Stimulated activated CD4-positive, alpha-beta T cell treated with anti-CD3 and anti-CD28 coated beads, Interleukin-1b, Interleukin-23, amount 100 ng/mL, for 48 hours (primary cell): Measurements from ENCODE around the gene NUP205.
"Not testable (repeated sequence)": the region's sequence is repeated elsewhere in the genome, so short reads cannot be mapped to it uniquely, and the experiment has no call there.

Experiments
- DNase-seq: peaks from one replicate; pipeline ENCODE4 v3.0.0-alpha.2; 2020

The NUP205 gene

DNA sequence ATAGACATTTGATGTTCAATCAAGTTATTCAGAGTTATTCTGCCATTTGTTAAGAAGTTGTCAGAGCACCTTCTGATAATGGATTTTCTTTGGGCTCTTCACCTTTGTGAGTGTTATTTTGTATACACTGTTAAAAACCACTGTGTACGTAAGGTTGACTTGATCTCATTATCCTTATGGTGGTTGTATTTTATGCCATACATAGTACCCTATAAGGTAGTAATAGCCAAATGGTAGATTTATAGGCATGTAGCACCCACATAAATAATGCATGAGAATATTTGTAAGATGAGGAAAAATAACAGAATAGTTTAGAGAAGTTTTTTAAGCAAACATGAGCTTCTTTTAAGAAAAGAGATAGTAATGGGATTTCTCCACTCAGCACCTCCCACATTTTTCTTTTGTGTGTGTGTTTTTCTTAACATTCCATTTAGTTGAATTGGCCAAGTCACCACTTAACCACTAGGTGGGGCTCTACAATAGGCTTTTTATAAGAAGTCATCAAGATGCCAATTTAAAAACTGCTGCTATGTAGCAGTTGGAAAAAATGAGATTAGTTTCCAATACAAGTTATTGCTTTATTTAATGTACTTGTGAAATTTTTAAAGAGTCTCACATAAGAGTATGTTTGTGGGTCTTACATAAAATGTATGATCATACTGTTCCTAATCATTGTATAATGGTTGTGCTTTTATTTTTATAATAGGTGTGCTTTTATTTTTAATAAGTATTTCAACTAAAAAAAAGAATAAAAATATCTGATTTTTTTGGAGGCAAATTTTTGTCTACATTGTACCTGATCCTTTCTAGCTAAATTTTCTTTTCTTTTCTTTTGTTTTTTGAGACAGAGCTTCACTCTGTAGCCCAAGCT is 63.5 kb downstream of the NUP205 start:
- DNase-seq: no peak

DNA sequence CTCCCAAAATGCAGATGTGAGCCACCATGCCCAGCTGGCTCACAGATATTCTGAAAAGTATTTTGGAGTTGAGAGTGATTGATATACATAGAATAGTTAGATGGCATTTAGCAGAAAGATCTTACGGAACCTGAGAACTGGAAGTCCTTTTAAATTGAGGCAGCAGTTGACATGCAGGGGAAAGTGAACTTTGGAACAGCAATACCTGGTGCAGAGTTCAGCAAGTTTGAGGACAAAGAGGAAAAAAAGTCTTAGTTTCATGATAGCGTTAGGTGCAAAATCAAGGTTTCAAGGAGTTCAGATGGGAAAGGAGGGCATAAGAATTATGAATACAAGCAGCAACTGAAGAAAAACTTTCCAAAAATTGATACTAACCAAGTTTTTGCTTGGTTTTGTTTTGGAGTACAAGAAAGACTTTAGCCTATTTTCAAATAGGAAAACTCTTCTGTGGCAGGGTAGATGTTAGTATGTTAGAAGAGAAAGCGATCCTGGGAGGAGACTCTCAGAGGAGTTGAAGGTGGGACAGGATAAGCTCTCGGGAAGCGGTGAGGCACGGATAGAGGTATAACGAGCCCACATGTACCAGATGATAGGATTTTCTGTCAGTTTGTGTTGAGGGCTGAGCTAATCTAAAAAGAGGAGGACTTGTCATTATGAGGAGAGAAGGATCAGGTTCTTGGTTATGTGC is 76.6 kb downstream of the NUP205 start:
- DNase-seq: no peak

DNA sequence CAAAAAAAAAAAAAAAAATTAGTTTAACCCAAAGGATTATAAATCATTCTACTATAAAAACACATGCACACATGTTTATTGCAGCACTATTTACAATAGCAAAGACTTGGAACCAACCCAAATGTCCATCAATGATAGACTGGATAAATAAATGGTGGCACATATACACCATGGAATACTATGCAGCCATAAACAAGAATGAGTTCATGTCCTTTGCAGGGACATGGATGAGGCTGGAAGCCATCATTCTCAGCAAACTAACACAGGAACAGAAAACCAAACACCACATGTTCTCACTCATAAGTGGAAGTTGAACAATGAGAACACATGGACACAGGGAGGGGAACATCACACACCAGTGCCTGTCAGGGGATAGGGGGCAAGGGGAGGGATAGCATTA is 82.0 kb downstream of the NUP205 start:
- DNase-seq: not testable (repeated sequence)

DNA sequence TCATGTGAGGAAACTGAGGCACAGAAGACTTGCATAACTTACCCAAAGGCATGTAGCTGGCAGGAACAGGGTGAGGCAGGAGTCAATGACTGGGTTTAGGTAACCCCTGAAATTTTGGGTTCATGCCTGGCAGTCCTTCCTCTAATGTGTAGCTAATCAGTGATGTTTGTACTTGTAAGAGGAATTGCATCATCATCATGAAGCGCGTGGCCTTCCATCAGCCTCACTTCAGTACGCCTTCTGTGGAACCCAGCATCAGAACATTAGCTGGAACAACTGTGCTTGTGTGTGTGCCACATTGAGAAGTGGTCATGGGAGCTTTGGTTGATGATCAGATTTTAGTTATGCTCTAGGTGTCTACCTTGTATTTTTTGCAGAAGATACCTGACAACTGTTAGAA is 86.4 kb downstream of the NUP205 start:
- no peak for DNase-seq

DNA sequence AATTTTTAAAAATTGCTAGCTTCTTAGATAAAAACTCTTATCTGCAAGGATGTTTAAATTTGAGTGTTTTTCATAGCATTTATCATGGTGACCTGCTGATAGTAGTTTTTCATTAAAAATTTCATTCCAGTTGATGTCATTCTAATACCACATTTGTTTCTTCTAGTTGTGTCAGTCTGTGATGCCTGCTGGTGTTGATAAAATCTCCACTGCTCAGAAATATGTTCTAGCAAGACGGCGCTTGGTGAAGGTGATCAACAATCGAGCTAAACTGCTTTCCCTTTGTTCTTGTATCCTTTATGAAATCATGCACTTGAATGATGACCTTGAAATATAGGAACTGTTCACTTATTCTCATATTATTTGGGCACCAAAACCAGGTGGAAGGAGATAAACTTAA is 87.0 kb downstream of the NUP205 start:
- no peak for DNase-seq

DNA sequence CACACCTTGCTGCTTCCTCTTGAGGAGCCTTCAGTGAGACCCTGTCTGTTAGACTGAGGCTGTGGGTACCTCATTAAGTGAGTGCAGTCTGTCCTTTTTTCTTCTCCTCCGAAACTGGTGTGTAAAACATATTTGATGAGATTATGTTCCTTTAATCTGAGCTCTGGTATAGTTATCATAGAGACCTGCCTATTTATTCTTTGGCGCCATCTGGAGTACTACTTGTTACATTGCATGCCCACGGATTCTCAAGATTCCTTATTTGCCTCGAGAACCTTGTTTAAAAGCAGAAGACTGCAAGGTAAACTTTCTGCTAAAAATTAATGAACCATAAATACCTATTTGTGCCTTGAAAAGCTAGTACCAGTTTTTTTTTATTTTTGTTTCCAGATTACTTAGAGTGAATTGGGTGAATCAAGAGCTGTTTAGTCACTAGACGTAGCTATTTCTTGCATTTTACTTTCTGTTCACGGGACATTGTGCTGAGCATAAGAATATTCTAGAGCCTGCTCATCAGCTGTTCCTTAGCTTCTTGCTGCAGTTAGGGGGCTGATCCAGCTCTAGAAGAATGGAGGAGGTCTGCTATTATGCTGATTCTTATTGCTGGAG is 87.7 kb downstream of the NUP205 start:
- DNase-seq: no peak

DNA sequence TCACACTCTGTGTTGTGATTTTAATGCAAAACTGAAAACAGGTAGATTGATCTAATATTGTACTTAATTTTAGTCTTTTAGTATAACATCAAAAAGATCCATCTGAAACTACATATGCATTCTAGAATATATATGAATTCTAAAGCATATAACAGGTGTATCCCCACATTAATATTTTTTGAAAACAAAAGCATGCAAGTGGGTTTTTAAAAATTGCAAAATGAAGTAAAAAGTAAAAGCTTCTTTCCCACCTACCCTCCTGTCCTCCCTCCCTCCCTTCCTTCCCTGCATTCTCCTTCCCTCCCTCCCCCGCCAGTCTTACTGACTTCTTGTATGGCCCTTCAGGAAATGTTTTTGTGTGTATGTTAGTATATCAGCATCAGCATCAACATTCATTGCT is 90.0 kb downstream of the NUP205 start:
- no peak for DNase-seq

DNA sequence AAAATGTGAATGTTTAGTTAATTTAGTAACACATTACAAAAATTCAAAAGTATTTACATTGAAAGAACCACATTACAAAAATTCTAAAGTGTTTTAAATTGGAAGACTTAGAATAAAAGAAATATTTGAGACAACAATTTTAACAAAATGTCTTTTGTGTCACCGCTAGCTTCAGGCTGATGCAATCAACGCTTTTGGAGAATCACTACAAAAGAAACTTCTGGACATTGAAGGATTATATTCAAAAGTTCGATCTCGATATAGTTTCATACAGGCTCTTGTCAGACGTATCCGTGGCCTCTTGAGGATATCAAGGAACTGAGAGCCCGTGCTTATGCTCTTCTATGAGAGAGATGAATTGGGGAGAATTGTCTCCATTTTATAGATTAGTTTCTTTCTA is 90.5 kb downstream of the NUP205 start:
- no peak for DNase-seq

DNA sequence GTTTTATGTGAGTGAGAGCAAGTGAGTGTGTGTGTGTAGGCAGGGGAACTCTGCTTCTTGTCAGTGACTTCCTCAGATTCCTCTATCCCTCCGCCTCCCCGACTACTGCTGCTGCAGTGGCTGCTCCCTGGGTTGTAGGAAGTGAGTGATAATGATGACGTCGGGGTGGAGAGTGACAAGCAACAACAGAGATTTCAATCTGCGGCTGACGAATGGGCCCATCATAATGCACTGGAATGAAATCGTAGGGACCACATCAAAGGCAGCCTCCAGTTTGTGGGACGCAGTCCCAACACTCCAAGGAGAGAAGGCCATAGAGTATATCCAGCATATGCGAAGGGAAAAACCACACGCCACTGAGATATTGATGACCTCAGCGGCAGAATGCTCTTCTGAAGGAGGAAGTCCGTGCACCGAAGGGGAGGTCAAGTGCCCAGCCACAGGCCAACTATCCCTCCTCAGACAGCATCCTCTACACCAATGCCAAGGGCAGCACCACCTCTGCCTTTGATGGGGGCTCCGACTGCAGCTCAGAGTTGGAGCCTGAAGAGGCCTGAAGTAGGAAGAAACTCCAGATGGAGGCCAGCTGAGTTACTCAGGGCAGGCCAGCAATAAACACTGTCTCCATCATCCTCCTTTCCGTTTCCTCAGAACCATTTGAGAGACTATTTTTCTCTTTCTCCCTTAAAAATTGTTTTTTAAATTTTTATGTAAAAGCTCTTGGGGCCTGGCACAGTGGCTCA is 93.3 kb downstream of the NUP205 start:
- no peak for DNase-seq

DNA sequence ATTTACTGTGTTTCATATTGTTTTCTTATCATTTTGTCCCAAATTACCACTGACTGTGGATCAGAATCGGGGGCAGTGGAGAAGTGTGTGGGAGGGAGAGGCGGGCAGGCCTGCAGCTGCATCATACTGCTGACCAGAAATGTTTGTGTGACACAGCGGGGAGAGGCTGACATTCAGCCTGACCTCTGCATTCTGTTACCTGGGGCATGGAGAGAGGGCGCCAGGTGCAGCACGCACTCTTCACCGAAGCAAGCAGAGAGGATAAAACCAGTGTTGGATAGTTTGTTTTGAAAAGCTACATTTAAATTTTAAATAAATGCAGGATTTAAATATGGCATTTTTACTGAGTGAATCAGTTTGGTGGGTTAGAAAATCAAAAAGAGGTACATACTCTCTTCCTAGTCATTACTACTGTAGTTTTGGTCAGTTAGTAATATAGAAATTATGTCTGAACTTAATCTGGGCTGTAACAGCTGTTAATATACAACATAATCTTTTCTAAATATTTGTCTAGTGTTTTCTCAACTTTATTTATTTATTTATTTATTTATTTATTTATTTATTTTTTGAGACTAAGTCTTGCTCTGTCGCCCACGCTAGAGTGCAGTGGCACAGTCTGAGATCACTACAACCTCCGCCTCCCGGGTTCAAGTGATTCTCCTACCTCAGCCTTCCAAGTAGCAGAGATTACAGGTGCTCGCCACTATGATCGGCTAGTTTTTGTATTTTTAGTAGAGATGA is 95.8 kb downstream of the NUP205 start:
- DNase-seq: no peak

DNA sequence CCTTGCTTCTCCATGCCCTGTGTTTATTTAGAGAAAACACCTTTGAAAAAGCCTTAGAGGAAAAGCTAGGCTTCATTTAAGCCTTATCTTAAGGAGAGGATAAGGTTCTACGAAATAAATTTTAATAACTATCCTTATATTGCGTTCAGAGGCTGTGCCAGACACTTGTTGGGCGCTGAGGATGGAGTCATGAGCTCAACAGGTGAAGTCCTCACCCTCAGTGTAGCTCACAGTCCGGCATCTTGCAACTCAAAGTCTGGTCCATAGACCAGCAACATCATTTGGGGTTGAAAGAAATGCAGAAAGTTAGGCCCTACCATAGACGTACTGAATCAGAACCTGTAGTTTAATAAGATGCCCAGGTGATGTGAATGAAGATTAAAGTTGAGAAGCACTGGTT is 100.8 kb downstream of the NUP205 start:
- DNase-seq: no peak

DNA sequence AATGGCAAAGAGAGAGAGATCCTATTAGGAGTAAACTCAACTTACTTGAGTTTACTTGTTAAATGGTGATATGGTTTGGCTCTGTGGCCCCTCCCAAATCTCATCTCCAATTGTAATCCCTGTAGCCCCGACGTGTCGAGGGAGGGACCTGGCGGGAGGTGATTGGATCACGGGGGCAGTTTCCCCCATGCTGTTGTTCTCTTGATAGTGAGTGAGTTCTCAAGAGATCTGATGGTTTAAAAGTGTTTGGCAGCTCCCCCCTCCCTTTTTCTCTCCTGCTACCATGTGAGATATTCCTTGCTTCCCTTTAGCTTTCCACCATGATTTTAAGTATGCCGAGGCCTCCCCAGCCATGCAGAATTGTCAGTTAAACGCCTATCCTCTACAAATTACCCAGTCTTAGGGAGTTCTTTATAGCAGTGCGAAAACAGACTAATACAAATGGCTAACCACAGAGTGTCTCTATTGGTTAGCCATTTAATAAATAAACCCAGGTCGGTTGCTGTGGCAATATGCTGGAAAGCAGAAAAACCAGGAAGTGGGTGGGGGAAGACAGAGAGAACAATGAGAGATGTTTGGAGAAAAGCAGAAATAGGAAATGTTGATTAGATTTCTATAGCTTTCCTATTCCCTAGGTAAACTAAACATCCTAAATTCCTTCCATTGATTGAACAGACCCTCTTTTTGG is 101.6 kb downstream of the NUP205 start:
- DNase-seq: no peak

DNA sequence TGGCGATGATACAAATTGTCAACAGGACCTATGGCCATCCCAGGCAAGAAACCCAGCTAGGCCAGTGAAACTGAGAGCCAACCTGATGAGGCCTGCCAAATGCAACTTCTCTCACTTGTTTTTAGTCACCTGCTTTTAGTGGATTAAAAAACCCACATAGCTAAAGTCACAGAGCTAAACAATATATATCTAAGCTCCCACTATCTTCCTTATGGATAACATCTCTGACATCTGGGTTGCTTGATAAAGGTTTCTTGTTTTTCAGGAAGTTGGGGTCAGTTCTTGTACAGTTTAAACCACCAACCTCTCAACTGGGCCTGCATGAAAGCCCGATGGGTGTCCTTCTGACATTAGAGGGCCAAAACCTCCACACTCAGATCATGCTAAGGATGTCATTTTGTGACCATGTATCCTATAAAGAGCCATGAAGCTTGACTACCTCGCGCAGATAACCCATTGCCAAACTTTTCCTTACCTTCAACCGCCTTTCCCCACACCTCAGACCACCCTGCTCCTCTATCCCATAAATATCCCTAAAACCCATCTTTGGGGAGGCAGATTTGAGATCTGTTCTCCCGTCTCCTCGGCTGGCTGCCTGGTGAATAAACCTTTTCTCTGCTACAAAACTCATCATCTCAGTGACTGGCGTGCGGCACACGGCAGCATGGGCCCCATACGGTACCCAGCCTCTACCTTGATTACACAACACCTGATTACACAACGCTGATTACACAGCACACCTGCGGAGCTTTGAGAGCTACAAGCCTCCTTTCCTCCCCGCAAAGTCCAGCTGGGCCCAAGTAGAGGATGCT is 103.8 kb downstream of the NUP205 start:
- peak; percentile 9 for DNase-seq

DNA sequence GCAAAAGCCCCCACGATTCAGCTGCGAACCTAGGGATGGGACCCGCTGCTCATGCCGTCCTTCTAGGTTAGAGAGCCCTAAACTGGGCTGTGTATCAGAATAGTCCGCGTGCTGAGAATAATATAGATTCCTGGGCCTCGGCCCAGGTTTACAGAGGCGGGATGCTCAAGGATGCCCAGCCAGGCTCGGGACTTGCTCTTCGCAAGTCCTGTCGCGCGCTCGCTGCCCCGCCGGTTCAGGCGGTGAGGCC is 104.3 kb downstream of the NUP205 start:
- no peak for DNase-seq

DNA sequence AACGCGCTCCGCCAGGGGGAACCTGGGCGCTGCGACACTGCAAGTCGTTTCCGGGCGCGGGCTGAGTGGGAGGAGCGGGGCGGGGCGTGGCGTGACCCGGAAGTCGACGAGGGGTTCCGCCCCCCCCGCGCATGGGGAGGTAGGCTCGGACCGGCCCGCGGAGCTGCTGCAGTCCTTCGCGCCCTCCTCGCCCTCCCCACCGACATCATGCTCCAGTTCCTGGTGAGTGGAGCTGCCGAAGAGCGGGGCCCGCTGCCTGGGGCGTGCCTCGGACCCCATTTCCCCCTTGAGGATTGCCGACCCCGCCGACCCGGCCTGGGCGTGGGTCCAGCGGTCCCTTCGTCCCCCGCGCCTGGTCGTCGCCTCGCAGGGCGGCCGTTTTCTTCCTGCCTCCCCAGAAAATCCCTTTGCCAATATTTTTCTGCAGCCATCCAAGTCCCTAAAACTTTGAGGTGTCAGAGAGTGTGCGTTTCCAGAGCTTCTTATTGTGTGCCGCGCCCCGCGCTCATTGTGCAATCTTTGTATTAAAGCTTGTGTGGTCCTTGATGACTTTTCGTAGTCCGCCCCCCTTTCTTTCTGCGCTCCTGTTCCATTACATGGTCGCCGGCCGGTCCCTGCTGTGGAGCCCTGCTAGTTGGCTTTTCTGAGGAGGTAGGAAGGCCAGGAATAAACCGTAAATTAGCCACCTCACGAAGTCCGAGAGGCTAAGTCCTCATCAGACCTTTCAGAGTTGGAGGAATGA is 104.8 kb downstream of the NUP205 start, which contains the start of gene STMP1:
Gene STMP1, plus strand, starts transcription at position 142 of the 742 bp plus-strand sequence.
- peak; percentile 96 for DNase-seq

DNA sequence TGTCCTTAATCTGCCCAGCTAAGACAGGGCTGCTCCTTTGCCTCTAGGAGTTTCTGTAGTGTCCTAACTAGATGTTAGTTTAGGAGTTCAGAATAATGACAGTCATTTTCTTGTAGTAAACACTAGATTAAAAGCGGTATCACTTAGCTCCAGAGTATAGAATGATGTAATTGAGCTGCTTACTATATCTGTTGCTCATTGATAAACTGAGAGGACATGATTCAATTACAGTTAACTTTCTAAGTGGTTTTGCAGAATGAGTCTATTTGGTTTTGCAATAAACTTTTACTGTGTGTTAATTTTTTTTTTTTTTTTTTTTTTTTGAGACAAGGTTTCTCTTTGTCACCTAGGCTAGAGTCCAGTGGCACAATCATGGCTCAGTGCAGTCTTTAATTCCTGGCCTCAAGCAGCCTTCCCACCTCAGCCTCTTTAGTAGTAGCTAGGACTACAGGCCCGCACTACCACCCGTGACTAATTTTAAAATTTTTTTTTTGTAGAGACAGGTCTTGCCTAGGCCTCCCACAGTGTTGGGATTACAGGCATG is 106.4 kb downstream of the NUP205 start:
- DNase-seq: peak; percentile 6

DNA sequence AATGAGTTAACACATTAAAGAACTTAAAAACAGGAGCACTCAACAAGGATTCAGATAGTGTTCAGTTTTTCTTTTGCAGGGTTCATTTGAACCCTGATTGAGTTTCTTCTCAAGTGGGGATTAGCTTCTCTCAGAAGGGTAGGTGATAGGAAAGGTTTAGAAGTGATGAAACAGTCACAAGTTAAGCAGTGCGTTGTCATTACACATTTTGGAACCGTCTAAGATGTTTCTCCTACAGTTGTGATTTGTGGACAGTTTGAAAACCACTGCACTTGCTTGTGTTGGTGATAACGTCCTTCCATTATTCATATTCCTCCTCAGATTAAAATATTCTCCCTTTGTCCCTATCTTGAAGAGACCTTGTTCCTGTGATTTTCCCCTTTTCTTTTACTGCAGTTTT is 107.3 kb downstream of the NUP205 start:
- no peak for DNase-seq

DNA sequence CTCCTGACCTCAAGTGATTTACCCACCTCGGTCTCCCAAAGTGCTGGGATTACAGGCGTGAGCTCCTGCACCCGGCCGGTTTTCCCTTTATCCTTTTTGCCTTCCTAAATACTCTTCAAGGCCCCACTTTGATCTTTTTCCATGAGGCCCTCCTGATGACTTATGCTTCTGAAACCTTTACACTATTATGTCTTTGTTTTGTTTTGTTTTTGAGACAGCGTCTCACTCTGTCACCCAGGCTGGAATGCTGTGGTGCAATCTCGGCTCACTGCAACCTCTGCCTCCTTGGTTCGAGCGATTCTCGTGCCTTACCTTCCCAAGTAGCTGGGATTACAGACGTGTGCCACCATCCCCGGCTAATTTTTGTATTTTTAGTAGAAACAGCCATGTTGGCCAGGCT is 108.4 kb downstream of the NUP205 start:
- DNase-seq: no peak

DNA sequence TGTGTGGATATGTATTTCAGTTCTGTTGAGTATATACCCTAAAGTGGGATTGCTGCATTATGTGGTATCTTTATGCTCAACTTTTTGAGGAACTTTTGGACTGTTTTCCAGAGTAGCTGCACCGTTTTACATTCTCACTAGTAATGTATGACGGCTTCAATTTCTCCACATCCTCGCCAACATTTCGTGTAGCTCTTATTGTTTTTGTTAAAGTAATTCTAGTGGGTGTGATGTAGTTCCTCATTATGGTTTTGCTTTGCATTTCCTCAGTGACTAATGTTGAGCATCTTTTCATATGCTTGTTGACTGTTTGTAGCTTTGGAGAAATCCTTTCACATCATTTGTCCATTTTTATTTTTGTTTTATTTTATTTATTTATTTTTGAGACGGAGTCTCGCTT is 109.1 kb downstream of the NUP205 start:
- DNase-seq: no peak

DNA sequence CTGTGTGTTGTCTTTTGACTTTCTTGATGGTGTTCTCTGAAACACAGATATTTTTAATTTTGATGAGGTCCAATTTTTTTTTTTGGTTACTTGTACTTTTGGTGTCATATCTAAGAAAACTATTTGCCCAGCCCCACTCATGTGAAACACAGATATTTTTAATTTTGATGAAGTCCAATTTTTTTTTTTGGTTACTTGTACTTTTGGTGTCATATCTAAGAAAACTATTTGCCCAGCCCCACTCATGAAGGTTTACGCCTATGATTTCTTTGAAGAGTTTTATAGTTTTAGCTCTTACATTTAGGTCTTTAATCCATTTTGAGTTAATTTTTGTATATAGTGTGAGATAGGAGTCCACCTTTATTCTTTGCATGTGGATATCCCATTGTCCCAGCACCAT is 109.9 kb downstream of the NUP205 start:
- not testable (repeated sequence) for DNase-seq
